BLaER1 (cell line): ENCODE results near the gene RDH8.
A peak's percentile ranks its signal among the peaks of the same experiment; 100 is the strongest.

Source experiments
- H3K27ac ChIP-seq: shearing (Covaris generic); formaldehyde crosslinking; 2 replicates; pipeline ENCODE4 v1.8.1; 2022
- H3K27me3 ChIP-seq: shearing (Covaris generic); formaldehyde crosslinking; 2 replicates; pipeline ENCODE4 v1.8.1; 2022
- H3K36me3 ChIP-seq: shearing (Covaris generic); formaldehyde crosslinking; 2 replicates; pipeline ENCODE4 v1.8.1; 2022
- H3K4me1 ChIP-seq: shearing (Covaris generic); formaldehyde crosslinking; 2 replicates; pipeline ENCODE4 v1.8.1; 2022
- H3K4me2 ChIP-seq: shearing (Covaris generic); formaldehyde crosslinking; 2 replicates; pipeline ENCODE4 v1.8.1; 2022
- H3K4me3 ChIP-seq: shearing (Covaris generic); formaldehyde crosslinking; 2 replicates; pipeline ENCODE4 v1.8.1; 2022
- H3K9ac ChIP-seq: shearing (Covaris generic); formaldehyde crosslinking; 2 replicates; pipeline ENCODE4 v1.8.1; 2022
- H3K9me3 ChIP-seq: shearing (Covaris generic); formaldehyde crosslinking; 2 replicates; pipeline ENCODE4 v1.8.1; 2022
- H4K20me1 ChIP-seq: shearing (Covaris generic); formaldehyde crosslinking; 2 replicates; pipeline ENCODE4 v1.8.1; 2022
- Cebpa-rat ChIP-seq: shearing (Covaris generic); IDR thresholded peaks from 2 replicates; pipeline ENCODE4 v1.8.1; 2022

RDH8 gene

DNA sequence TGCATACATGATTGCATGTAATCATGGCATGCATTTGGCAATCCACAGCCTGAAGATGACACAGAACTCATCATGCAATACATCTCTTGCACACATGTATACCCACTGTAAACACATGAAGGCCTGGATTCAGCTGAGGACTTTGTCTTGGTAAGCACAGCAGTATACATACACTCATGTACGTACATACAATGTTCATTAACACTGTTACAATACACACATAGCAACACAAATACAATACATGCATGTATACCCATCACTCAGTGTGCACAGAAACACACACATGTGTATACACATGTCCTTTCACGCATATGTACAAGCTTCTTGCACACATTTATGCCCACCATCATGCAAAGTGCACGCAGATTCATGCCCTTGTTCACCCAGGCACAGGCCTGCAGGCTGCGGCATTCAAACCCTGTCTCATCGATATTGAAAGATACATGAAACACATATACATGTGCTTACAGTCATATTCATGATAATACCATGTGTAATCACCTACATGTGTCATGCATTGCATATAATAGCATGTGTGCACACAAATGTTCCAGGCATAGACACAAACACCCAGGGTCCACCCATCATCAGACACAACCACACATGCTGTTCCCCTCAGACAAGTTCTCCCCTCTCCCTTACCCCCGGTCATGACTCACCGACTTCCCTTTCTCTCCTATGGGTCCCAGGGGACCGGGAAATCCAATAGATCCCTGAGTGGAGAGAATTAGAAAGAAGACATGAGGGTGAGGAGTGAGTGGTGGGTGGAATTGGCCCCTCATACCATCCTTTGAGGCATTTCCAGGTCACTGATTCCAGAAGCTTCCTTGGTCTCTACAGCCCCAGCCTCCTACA lies 31.6 kb upstream of the RDH8 start:
- no peaks in the 10 kb centered on the region for H4K20me1 ChIP-seq
- H3K27ac ChIP-seq: no peak overlapping the region
- H3K4me1 ChIP-seq: no peaks in the 10 kb centered on the region
- TF ChIP-seq Cebpa-rat: no peak
- H3K9ac ChIP-seq: no peak overlapping the region
- no peak overlapping the region for H3K4me3 ChIP-seq
- H3K27me3 ChIP-seq: no peaks in the 10 kb centered on the region
- no peak overlapping the region for H3K4me2 ChIP-seq
- no peaks in the 10 kb centered on the region for H3K36me3 ChIP-seq
- H3K9me3 ChIP-seq: no peaks in the 10 kb centered on the region

DNA sequence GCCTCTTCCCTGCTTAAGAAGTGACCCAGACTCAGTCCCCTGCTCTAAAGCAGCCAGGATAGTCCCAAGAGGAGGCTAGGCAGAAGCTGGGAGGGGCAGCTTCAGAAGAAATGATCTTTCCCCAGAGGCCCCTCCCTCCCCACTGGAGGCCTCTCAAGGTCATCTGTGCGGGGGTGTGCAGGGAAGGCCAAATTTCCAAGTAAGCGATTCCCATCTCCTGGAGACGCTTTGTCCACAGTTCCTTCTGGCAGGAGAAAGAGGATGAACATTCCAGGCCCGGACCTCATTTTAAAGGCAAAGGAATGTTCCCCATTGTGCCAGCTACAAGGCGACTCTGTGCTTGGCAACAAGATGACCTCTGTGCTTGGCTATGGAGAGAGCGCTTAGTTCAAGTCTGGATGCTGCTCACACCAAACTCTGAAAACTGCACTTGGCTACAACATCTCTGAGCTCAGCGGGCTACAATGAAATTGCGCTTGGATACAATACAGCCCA lies 26.4 kb upstream of the RDH8 start:
- H3K4me3 ChIP-seq: no peak overlapping the region
- TF ChIP-seq Cebpa-rat: no peak
- H3K27ac ChIP-seq: no peak overlapping the region
- H3K9me3 ChIP-seq: no peaks in the 10 kb centered on the region
- no peak overlapping the region for H3K9ac ChIP-seq
- H3K4me1 ChIP-seq: peaks cover 6% of the 10 kb centered on the region; the same call in 1 of the 2 replicates
- no peaks in the 10 kb centered on the region for H3K36me3 ChIP-seq
- no peak overlapping the region for H3K4me2 ChIP-seq
- no peaks in the 10 kb centered on the region for H3K27me3 ChIP-seq
- H4K20me1 ChIP-seq: no peaks in the 10 kb centered on the region

DNA sequence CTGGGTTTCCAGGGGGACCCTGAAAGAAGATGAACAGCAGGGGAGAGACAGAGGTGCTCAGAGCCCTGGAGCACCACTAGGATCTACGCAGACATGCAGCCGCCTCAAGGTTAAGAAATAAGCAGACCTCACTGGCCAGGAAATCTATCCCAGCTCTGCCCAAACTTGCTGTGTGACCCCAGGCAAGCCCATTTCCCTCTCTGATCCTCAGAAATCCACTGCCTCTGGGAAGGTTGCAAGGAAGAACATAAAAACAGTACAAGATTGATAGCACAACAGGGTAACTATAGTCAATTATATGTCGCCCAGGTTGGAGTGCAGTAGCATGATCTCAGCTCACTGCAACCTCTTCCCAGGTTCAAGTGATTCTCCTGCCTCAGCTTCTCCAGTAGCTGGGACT lies 23.8 kb upstream of the RDH8 start:
- Histone ChIP-seq H3K9me3 (no peaks in the 10 kb centered on the region), H3K4me3 (no peak overlapping the region), H3K27me3 (no peaks in the 10 kb centered on the region), H3K4me2 (no peak overlapping the region), H3K36me3 (no peaks in the 10 kb centered on the region), H4K20me1 (no peaks in the 10 kb centered on the region), H3K27ac (no peak overlapping the region), H3K4me1 (peaks cover 7% of the 10 kb centered on the region; the same call in 1 of the 2 replicates), H3K9ac (no peak overlapping the region)
- TF ChIP-seq Cebpa-rat: no peak

DNA sequence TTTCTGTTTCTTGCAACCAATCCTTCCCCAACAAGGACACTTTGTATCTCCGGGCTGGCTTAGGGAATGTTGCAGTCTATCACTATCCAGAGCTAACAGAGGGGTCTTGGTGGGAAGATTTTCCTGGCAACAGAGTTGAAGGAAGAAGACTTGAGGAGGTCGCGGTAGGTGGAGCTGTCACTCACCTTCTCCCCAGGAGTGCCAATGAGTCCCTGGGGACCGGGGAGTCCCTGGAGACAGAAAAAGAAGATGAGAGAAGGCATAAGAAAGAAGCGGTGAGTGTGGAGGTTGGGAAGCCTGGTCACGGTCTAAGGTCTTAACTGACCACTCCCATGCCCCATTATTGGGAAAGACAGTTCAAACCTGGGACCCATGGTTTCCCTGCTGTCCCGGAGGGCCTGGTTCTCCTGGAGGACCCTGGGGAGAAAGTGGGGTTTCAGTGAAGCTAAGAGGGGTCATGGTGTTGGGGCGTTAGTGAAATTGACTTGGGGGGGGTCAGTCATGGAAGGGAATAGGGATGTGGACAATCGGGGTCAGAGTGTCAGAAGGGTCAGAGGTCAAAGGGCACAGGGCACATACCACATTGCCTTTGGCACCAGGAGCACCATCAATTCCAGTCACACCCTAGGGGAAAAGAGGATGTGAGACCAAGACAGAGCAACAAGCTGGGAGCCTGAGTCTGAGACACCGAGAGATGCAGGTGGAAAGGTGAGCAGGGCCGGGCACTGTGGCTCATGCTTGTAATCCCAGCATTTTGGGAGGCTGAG lies 21.7 kb upstream of the RDH8 start:
- no peak overlapping the region for H3K9ac ChIP-seq
- TF ChIP-seq Cebpa-rat: no peak

DNA sequence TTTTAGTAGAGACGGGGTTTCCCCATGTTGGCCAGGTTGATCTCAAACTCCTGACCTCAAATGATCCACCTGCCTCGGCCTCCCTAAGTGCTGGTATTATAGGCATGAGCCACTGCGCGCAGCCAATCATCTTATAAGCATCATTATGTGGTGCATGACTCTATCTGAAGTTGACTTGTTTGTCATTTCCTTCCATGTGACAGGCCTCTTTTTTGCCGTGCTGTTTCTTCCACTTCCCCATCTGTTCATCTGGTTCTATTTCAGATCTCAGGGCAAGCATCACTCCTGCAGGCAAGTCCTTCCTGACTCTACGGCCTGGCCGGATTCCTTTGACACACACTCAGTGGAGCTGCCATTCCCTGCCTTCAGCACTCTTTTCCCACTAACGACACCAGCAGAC lies 18.2 kb upstream of the RDH8 start:
- no peak for TF ChIP-seq Cebpa-rat
- Histone ChIP-seq H3K27ac (no peak overlapping the region), H3K36me3 (no peaks in the 10 kb centered on the region), H3K9me3 (no peaks in the 10 kb centered on the region), H4K20me1 (no peaks in the 10 kb centered on the region), H3K9ac (no peak overlapping the region), H3K4me3 (no peak overlapping the region), H3K27me3 (no peaks in the 10 kb centered on the region), H3K4me2 (no peak overlapping the region; the same call in 1 of the 2 replicates), H3K4me1 (peaks cover 14% of the 10 kb centered on the region; the same call in 1 of the 2 replicates)

More for the DNA sequence above, 21.7 kb upstream of the RDH8 start:
- H3K9me3 ChIP-seq: no peaks in the 10 kb centered on the region
- no peaks in the 10 kb centered on the region for H3K36me3 ChIP-seq
- H3K4me3 ChIP-seq: no peak overlapping the region
- H3K4me1 ChIP-seq: peaks cover 14% of the 10 kb centered on the region; the same call in 1 of the 2 replicates
- H3K4me2 ChIP-seq: peak overlapping the region; percentile 40
- no peaks in the 10 kb centered on the region for H3K27me3 ChIP-seq
- H4K20me1 ChIP-seq: no peaks in the 10 kb centered on the region
- H3K27ac ChIP-seq: no peak overlapping the region

DNA sequence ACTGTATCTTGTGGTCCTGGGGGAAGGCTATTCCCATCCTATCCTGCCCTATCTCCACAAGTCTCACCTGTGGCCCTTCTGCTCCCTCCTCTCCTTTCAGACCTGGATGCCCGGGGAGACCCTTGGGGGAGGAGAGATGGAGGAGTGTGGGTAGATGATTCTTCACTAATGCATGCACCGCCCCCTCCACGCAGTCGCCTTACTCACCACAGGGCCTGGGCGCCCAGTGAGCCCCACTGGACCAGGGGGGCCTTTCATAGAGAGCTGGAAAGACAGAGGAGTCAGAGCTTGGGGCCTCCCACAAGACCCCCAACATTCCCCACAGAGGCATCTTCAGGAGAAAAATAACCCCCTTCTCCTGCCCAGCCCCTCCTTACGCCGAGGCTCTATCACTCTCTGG lies 17.3 kb upstream of the RDH8 start:
- Histone ChIP-seq H3K27me3 (no peaks in the 10 kb centered on the region), H3K36me3 (no peaks in the 10 kb centered on the region), H3K4me3 (no peak overlapping the region), H4K20me1 (no peaks in the 10 kb centered on the region), H3K9me3 (no peaks in the 10 kb centered on the region), H3K4me1 (peaks cover 14% of the 10 kb centered on the region; the same call in 1 of the 2 replicates), H3K27ac (no peak overlapping the region), H3K4me2 (no peak overlapping the region), H3K9ac (no peak overlapping the region)
- no peak for TF ChIP-seq Cebpa-rat

DNA sequence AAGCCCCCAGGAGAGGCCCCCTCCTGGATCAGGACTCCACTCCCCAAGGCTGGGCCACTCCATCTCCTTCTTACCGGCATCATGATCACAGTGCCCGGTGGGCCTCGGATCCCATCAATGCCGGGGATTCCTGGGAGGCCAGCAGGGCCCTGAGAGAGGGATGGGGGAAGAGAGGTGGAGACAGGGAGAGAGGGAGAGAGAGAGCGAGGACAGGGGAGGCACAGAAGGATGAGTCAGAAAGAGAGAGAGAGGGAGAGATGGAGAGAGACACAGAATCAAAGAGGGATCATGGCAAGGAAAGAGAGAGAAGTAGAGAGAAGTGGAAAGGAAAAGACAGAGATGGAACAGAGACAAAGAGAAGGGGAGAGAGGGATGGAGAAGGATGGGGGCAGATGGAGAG lies 16.7 kb upstream of the RDH8 start:
- TF ChIP-seq Cebpa-rat: no peak
- Histone ChIP-seq H3K36me3 (no peaks in the 10 kb centered on the region), H3K27ac (no peak overlapping the region), H3K4me3 (no peak overlapping the region), H3K9me3 (no peaks in the 10 kb centered on the region), H3K9ac (no peak overlapping the region), H3K4me2 (no peak overlapping the region), H3K4me1 (peaks cover 11% of the 10 kb centered on the region; the same call in 1 of the 2 replicates), H3K27me3 (no peaks in the 10 kb centered on the region), H4K20me1 (no peaks in the 10 kb centered on the region)

DNA sequence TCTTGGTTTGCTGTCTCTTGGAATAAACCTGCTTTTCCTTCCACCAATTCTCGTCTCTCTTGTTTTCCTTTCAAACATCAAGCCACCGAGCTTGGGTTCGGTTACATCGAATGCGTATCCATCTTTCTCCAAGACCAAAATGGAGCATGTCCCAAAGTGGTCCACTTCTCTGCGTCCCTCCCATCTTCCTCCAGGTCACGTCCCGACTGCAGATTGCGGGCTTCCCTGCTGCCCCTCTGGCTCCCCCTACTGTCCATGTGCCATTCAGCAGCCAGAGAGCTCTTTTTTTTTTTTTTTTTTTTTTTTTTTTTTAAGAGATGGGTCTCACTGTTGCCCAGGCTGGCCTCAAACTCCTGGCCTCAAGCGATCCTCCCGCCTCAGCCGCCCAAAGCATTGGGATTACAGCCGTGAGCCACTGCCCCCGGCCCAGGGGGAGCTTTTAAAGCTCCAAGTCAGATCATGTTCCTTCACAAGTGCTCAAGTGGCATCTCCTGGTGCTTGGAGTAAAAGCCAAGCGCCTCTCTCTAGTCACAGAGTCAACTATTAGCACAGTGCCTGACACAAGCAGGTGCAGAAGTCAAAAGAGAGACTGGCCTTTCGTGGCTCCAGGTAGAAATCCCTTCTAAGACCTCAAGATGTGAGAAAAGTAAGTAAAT lies 13.0 kb upstream of the RDH8 start:
- Histone ChIP-seq H3K4me1 (peaks cover 20% of the 10 kb centered on the region), H3K27me3 (no peaks in the 10 kb centered on the region), H3K9me3 (no peaks in the 10 kb centered on the region), H3K9ac (no peak overlapping the region), H3K4me2 (no peak overlapping the region), H3K36me3 (no peaks in the 10 kb centered on the region), H3K4me3 (no peak overlapping the region), H4K20me1 (no peaks in the 10 kb centered on the region), H3K27ac (no peak overlapping the region)
- TF ChIP-seq Cebpa-rat: no peak

DNA sequence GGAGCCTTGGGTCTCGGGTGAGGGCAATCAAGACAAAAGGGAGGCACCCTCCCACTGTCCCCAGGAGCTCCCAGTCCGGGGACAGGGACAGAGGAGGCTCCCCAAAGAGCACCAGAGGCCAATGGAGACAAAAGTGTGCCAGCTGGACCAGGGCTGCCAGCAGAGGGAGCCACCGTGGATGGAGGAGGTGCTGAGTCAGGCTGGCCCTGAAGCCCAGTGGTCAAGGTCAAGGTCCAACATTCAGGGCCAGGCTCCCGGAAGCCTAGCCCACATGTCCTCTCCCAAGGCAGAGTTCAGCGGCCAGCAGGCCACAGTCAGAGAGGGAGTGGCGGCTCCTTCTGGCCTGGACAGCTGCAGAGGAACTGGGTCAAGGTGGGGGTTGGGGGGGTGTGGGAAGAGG lies 11.4 kb upstream of the RDH8 start:
- no peaks in the 10 kb centered on the region for H4K20me1 ChIP-seq
- no peak overlapping the region for H3K9ac ChIP-seq
- no peak overlapping the region for H3K4me3 ChIP-seq
- no peaks in the 10 kb centered on the region for H3K27me3 ChIP-seq
- H3K9me3 ChIP-seq: no peaks in the 10 kb centered on the region
- H3K4me1 ChIP-seq: peaks cover 36% of the 10 kb centered on the region
- no peak overlapping the region for H3K4me2 ChIP-seq
- H3K36me3 ChIP-seq: no peaks in the 10 kb centered on the region
- no peak overlapping the region for H3K27ac ChIP-seq
- no peak for TF ChIP-seq Cebpa-rat
